ENCODE measurements around the gene FRMD4A.
"Not testable (repeated sequence)": the region's sequence is repeated elsewhere in the genome, so short reads cannot be mapped to it uniquely, and the experiment has no call there.

The FRMD4A gene

DNA sequence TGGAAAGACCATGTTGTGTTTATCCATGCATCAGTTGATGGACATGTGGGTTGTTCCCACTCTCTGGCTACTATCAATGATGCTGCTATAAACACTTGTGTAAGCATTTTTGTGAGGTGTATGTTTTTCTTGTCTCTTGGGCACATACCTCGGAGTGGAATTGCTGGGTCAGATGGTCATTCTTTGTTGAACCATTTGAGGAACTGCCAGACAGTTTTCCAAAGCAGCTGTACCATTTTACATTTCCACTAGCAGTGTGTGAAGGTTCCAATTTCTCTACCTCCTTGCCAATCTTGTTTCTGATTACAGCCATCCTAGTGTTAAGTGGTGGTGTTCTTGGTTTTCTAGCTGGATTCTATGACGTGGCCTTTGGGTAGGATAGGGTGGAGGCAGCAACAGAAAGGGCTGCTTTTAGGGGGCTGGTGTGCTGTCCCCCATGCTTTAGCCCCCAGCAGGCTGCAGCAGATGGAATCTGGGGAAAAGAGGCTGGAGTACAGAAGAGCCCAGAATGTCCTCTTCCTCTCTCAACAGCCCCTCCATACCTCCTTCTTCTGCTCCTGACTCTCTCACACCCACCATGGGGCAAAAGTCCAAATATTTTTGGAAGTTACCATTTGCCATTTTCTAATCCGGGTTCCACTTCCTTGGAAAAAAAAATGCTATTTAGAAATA, 352.7 kb downstream of the FRMD4A start:
- no peak for DNase-seq (ENCODE audit: low read depth)

DNA sequence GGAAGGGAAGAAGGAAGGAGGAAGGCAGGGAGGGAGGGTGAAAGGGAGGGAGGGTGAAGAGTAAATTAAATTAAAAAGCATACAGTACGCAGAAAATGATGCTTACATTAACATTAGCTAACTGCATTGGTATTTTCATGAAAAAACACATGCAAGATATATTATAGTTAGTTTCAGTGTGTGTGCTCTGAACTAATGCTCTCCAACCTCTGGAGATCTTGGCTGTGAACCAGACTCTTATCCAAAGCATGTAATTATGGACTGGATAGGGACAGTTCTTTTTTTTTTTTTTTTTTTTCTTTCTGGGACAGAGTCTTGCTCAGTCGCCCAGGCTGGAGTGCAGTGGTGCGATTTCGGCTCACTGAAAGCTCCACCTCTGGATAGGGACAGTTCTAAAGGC, 357.0 kb downstream of the FRMD4A start:
- DNase-seq (ENCODE audit: low read depth) = no peak

DNA sequence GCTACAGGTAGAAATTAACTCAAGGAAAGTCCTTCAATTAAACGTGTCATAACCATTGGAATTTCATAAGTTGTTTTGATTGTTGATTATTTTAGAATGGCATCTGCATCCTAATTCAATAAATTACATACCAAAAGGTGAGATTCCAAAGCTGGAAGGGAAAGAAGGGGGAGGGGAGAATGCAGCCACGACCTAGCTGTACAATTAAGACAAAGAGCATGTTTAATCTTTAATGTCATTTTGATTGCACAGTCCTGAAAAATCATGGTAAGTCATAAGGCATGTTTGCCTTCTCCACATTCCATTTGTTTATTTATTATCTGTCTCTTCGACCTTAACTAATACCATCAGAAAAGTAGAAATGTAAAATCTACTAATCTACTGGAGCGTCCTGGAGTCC, 358.1 kb downstream of the FRMD4A start:
- no peak for DNase-seq (ENCODE audit: low read depth)

DNA sequence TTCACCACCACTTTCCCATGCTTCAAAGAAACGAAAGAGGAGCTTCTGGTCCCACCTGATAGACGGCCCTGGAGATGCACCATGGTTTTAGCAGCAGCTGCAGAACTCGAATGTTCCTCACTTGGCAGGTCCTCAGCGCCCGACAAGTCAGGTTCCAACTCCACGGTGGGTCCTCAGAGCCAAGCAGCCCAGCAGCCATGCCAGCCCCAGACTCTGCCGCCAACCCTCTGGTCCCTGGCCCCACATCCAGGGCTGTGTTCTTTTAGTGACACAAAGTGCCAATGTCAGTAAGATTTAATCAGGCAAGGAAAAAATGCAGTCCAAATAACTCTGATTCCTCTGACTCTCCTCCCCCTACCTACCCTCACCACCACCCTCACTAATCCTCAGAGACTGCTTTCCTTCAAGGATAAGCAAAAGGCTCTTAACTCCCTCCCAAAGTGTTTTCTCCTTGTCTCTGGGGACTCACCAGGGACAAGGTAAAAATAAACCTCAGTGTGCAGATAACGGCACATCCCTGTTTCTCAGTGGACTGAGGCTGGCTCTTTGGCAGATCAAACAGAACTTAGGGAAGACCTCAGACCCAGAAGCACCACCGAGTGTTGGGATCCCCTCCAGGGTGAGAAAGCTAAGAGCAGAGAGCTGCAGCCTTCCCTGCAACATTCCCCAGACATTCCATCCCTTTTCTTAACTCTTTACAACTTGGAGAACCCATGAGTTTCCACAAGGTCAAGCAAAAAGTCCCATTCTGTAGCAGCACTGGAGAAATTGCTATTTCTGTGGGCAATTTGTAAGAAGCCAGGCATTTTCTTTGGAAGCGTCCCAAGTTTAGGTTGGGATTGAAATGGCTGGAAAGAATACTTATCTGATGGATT, 358.9 kb downstream of the FRMD4A start:
- no peak for DNase-seq (ENCODE audit: low read depth)

DNA sequence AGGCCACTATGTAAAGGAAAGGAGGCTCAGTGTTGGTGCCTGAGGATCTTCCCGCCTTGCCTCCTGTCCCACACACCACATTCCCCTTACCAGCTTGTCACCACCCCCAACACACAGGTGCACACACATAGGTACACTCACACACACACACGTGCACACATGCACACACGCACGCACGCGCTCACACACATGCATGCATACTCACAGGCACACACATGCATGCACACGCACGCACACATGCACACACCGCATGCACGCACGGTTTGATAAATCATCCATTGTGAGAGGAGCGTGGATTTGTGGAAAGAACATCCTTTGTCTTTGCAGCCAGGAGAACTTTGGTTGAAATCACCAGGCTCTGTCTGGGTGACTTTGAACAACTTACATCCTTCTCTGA, 359.8 kb downstream of the FRMD4A start:
- no peak for DNase-seq (ENCODE audit: low read depth)

DNA sequence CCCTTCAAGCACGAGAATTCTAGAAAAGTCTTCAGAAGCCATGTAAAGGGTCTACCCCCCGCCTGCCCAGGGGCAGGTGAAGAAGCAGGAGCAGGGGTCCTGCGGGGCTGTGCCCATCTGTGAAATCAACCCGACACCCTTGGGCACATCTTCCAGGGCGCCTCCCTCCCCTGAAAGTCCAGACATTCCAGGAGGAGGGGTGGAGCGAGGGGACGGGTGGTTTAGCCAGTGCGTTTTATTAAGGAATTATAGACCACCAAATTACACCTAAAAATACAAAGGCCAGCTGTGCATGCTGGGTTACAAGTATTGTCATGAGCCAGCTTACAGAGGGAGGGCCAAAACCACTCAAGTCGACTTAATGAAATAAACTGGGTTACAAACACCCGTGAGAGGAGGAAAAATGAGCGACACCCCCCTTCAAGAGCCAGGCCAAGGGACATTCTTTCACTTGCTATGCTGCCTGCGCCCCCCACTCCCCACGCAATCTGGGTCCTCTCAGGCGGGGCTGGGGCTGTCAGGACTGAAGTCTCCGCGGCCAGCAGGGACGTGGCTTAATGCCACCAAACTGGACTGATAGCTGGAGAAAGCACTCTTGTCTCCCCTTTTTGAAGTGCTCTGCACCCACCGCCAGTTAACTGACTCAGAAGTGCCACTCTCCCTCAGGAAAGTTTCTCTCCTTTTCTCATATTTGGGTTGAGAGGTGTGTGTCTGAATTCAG, 360.3 kb downstream of the FRMD4A start:
- no peak for DNase-seq (ENCODE audit: low read depth)

DNA sequence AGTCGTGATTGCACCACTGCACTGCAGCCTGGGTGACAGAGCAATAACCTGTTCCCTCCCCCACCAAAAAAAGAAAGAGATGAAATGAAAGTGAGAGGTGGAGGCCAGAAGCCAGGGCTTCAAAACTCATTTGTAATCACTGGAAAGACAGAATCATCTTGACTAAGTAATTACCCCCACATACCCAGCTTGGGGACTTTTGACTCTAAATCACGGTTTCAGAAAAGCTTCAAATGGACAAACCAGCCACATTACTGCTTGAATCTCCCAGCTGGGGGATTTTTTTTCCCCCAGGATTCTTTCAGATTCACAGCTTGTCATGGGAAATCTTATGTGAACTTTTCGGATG, 361.0 kb downstream of the FRMD4A start:
- no peak for DNase-seq (ENCODE audit: low read depth)

DNA sequence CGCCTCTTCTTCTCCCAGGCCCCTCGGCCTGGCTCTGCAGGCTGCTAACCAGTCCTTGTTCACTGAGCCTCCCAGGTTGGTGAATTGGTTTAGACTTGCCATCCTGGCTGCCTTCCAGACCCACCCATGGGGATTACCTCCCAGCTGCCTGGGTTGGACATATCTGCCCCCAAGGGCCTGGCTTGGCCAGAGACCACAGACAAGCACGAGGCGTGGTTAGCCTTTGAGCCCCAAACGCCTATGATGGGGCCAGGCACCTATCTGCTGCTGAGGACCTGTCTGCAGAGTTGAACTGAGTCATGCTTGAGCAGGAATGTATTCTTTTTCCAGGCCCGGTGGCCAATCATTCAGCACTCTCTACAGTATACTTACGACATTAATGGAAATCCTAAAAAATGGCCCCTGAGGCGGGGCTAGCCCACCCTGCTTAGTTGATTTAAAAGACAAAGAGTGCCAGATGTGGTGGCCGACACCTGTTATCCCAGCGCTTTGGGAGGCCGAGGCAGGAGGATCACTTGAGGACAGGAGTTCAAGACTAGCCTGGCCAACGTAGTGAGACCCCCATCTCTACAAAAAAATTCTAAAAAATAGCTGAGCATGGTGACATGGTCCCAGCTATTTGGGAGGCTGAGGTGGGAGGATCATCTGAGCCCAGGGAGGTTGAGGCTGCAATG, 361.5 kb downstream of the FRMD4A start:
- DNase-seq (ENCODE audit: low read depth) = no peak

DNA sequence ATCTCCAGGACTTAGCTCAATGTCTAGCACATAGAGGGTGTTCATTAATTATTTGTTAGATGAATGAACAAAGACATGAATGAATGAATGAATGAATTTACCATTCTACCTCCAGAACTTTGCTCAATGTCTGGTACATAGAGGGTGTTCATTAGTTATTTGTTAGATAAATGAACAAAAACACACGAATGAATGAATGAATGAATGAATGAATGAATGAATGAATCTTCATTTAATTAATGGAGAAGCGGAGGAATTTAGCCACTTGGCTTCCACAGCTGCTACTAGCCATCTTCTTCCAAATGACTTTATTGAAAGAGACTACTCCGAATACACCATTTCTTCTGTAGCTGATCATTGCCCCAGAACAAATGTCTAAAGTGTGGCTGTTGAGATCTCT, 368.9 kb downstream of the FRMD4A start:
- DNase-seq (ENCODE audit: low read depth) = no peak

DNA sequence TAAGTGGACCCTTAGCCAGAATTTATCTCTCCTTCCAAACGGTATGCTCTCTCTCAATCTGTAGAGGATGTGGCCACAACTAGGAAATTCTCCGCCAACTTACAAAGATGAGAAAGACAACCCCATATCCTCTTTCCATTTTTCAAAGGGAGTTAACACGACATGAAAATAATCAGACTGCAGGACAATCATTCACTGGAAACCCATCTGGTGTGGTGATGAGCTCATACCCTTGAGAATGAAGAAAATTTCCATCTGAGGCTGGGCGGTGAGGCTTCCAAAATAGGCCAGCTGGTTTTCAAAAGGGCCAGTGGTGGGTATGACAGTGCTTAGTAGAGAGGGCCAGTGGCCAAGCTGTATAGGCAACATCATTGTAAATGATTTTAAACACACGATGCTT, 369.6 kb downstream of the FRMD4A start:
- no peak for DNase-seq (ENCODE audit: low read depth)

DNA sequence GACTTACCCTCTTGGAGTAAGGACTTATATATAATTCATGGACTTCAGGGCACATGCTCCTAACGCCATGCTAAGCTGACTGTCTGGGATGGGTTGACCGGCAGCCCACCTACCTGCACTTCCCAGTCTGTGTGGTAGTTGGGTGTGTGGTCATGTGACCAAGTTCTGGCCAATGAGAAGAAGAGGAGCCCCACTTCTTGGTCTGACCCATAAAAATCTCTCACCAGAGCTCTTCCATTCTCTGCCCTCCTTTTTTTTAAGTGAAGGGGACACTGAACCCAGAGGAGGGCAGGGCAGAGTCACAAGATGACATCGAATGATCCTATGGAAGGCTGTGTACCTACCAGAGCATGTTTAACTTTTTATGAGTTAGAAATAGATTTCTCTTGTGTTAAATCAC, 370.1 kb downstream of the FRMD4A start:
- no peak for DNase-seq (ENCODE audit: low read depth)

DNA sequence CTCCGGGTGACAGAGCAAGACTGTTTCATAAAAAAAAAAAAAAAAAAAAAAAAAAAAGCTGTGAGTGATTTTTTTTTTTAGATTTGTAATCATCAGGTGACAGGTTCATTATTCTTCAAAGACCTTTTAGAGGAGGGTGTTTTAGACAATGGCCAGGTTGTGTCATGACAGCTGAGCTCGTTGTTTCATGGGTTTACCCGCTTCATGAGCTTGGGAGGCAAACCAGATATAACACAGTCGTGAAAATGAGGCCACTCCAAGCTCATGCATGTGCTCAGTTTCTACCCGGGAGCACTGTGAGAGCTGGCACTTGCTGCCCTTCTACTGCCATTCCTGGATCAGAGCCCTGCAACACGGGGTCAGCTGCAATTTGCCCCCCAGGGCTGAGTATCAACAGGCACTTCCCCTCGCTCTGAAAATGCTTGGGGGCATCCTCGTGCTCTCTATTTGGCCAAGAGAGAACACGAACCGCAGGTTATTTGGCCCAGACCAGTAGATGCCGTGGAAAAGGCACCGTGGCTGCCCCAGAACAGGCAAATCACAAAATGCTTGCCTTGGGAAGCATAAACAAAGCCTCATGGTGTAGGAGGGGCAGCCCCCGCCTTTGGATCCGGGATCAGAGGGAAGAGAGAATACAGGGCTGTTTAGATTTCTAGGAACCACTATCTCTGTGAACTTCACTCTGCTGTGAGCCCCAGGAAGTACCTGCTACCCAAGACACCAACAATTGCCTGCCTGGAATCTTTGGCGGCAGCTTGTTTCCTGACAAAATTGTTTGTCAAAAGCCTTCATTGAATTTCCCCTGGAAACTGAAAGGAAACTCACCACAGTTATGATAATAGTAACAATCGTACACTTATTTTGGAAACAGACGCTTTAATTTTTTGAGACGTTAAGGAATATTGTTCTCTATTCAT, 371.0 kb downstream of the FRMD4A start:
- no peak for DNase-seq (ENCODE audit: low read depth)

DNA sequence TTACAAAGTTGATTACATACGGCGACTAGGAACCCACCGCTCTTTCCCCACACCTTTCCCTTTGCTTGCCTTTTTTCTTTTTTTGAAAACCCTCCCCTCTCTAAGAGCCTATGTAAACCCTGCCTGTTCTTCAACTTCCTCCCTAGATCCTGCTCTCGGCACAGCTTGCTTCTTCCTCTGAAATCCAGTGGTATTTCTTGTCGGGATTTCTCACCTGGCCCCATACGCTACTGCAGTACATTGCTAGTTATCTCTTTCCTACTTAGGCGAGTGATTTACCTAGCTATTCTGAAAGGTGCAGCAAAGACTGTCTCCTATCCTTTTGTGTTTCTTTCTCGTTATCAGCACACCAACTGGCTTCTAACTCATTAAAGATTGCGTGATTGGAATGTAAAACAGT, 372.9 kb downstream of the FRMD4A start:
- DNase-seq (ENCODE audit: low read depth) = no peak

DNA sequence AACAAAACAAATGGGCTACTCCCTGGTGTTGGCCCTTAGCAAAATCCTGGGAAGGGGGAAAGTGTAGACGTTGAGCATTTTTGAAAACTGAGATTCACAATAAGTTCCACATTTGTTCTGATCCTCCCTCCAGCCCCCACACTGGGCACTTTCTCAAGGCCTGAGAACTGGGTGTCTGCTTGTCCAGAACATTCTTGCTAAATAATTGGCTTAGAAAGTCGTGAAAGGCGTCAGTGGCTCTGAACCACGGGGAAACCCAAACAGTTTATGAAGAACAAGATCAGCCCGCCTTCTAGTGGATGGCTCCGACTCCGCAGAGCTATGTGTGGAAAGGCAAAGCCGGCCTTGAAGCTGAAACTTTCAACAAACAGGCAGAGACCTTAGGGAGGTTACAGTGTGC, 373.9 kb downstream of the FRMD4A start:
- DNase-seq (ENCODE audit: low read depth) = no peak

DNA sequence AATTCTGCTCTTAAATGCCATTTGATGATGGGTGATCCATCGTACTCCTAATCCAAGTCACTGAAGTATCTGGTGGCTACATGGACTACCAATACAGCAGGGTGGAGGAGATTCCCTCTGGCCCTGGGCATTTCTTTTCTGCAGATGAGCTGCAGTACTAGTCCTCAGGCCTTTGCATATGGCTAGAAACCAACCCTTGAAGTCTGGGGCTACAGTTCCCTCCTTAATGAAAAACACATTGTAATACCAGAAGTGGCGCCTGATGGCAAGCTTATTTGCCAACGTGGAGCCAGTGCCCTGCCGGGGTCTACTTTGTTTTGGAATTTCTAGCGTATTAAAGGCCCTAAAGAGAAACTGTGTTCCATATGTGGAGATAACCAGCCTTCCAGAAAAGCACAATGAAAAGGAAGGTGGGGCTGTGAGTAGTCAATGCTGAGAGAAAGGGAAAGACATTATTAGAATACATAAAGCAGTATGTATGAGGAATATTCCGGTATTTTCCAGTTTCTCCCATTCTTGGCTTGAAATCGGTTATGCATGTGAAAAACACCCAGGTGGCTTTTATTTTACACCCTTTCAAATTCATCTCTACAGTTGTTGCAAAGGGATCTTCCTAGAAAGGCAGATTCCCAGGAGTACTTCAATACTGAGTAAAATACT, 375.2 kb downstream of the FRMD4A start:
- no peak for DNase-seq (ENCODE audit: low read depth)

DNA sequence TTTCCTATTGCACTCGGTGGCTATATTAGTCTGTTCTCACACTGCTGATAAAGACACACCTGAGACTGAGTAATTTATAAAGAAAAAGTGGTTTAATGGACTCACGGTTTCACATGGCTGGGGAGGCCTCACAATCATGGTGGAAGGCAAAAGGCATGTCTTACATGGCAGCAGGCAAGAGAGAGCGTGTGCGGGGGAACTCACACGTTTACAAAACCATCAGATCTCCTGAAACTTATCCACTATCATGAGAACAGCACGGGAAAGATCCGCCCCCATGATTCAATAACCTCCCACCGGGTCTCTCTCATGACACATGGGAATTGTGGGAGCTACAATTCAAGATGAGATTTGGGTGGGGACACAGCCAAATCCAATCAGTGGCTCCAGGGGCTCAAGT, 376.5 kb downstream of the FRMD4A start:
- DNase-seq (ENCODE audit: low read depth) = not testable (repeated sequence)

DNA sequence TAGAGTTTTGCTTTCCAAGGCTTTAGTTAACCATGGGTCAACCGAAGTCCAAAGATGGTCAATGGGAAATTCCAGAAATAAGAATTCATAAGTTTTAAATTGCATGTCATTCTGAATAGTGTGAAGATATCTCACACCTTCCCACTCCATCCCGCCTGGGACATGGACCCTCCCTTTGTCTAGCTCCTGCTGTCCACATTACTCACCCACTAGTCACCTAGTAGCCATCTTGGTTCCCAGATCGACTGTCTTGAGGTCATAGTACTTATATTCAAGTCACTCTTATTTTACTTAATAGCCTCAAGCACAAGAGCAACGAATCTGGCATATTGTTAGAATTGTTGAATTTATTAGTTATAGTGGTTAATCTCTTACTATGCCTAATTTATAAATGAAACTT, 377.4 kb downstream of the FRMD4A start:
- DNase-seq (ENCODE audit: low read depth) = no peak

DNA sequence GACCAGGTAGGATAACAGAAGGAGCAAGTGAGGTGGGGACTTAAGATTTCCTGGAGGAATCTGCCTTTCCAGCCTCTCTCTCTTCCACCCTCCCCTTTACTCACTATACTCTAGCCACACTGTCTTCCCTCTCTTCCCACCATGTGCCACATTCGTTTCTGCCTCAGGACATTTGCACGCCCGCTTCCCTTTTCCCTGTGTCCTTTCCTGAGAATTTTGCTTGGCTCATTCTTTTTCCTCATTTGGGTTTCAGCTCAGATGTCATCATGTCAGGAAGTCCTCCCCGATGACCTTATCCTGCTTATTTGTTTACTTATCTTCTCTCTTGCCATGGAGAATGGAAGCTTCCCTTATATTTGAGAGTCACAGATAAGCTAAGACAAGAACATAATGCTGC, 380.2 kb downstream of the FRMD4A start:
- DNase-seq (ENCODE audit: low read depth) = no peak

DNA sequence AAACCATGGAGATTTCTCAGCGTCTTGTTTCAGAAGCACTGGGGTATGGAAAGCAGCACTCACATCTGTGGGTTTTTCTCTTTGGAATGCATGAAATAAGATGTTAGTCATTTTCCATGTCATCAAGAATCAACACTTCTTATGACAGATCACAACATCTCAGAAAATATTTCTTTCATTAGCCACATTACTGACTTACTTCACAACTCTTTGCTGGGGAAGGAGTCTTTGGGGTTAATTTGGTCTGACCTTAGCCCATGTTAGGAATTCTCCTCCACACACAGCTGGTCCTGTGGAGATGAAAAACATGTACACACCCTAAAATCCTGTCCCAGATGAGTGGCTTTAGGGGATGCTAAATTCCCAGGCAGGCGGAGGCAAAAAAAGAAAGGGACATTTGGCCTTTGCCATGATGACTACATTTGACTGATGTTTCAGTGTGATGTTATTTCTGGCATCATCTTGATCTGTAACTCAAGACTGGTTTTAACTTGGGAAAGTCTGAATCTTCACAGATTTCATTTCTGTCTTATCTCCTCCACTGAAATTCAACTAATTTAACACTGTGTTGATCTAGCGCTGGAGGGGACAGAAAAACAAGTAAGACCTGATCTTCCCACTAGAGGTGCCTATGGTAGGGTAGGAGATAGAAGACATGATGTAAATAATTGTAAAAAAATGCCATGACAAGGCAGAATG, 380.7 kb downstream of the FRMD4A start:
- DNase-seq (ENCODE audit: low read depth) = no peak

DNA sequence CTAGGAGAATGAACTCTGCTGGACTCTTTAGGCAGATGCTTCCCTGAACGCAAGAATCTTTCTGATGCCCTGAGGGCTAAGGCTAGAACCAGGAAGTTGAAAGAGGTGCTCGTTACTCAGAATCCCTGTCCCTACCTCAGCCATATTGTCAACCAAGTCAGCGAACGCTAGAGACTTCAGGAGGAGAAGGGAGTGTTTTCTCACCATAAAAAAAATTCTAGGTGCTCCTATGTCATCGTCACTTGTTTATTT, 384.6 kb downstream of the FRMD4A start:
- DNase-seq (ENCODE audit: low read depth) = no peak

Measured in activated T-helper 9 cell treated with anti-CD3 and anti-CD28 coated beads, Interleukin-2, amount 50 U/mL, for 16 hours (primary cell).